Stimulated activated CD4-positive, alpha-beta T cell treated with anti-CD3 and anti-CD28 coated beads, TNF-alpha, amount 100 ng/mL, for 48 hours (primary cell): ENCODE data around the gene PTPDC1.

Experiments used
- DNase-seq, 3 donors: peaks; one replicate each; pipeline ENCODE4 v3.0.0-alpha.2; 2020; ENCODE audit warnings: low read depth in 3 of 3

PTPDC1 gene

DNA sequence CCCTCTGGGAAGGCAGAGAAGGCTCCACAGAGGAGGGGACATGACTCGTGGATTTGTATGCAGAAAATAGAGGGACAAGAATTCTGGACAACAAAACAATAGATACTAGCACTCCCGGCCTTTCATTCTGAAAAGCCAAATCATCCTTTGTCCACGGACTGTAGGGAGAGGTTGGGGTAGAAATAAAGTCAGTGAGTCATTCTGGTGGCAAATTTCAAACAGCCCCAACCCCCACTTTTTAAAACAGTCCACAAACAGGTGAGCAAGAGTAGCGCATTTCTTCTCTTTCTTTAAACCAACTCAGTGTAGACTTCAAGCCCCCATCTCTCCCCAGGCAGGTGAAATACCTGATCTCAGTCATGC, 56.1 kb downstream of the PTPDC1 start:
- DNase-seq: no peak

DNA sequence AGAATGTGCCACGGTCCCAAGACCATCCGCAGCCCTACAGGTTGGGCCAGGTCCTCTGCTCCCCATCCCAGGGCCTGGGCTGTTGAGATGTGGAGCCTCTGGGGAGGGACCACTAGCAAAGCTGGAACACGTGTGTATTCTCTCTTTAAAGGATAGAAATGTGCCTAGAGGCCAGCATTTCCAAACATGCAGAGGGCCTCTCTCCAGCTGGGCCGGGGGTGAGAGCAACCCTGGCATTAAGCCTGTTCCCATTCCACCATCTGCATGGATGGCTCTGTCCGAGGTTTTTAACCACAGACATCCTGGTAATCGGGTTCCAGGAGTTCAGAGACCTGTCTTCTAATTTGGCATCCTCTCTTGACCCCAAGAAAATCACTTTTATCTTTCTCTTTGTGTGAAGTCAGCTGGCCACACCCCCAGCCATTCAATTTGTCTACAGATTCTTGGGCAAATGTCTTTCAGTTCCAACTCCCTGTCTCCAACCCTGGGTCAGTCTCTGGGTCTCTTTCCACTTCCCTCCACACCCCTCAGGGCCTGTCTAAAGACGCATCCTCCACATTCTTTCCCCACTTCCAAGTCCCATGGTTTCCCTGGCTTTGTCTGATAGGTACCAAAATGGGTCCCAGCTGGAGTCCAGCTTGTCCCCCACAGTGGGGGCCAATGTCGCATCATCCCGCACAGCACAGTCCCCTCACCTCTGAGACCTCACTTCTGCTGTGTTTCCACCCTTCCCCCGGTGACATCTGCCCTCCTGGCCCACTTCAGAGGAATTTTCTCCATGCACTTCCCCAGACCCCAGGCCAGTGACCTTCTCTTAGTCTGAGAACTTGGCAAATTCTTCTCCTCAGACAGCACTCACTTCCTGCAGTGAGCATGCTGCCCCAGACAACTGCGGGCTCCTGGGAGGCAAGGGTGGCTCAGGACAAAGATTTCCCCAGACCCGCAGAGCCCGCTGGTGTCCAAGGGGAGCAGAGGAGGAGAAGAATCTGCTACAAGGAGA, 56.8 kb downstream of the PTPDC1 start:
- no peak for DNase-seq

DNA sequence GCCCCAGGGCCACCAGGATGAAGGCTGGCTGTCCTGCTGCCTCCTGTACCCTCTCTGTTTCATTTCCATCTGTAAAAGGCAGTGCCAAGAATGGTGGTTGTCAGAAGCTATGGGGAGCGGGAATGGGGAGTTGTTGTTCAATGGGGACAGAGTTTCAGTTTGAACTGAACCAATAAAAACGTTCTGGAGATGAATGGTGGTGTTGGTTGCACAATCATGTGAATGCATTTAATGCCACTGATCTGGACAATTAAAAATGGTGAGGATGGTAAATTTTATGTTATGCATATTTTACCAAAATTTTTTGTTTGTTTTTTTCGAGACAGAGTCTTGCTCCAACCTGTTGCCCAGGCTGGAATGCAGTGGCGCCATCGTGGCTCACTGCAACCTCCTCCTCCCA, 58.1 kb downstream of the PTPDC1 start:
- no peak for DNase-seq

DNA sequence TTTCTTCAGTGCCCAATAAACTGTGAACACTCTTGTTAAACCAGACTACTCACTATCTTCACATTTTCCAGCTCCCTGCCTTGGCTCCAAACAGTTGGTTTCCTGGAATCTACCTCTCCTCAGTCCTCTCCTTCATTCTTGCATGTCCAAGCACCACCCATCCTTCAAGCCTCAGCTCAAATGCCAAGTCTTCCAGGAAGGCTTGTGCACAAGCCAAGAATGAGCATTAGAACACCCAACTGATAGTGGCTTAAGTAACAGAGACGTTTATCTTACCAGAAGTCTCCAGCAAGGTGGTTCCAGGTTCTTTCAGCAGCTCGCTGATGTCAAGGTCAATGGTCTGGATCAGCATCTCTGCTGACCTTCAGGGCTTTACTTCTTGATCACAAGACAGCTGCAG, 60.1 kb downstream of the PTPDC1 start:
- no peak for DNase-seq

DNA sequence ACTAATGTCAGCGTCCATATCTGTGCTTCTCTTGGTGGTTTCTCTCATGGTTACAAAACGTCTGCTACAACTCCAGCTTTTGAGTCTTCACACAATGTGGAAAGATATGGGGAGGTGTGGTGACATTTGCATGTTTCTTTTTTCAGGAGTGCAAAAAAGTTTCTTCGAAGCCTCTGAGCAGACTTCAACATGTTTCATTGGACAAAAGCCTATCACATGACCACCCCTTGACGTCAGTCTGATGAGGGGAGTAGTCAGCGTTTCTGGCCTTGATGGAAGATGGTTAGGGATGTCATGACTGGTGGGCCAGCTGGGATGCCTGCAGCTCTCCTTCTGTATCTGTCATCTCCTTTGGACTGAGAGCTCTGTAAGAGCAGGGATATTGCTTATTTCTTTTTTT, 61.4 kb downstream of the PTPDC1 start:
- DNase-seq: no peak

DNA sequence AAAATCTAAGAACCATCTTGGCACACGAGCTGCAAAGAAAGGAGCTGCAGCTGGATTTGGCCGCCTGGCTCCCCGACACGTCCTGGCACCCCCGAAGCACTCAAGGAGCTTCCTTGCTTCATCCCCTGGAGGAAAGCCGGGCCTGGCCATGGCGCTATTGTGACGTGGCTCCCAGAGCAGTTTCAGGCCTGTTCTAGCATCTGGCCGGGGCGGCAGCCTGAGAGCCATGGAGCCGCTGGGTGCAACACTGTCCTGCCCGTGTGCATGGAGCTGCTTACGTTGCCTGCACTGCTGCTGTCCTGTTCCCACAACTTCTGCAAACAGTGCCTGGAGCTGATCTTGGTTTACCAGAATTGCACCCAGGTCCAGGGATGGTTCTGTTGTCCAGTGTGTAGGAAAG, 63.5 kb downstream of the PTPDC1 start:
- DNase-seq: no peak

DNA sequence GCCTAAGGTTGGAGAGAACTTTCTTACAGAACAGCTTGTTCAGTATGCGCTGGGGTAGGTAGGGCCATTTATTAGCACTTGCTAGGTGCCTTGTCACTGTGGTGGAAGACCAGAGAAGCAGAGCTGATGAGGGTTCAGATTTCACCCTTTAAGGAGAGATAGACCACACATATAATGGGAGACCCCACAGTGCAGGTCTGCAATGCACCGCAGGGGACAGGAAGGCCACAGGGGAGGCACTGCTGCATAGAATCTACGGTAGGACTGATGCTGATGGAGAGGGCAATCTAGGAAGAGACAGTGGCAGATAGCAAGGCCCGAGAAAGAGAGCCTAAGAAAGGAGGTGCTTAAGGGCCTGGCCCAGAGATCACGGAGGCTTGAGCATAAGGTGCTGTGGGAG, 64.2 kb downstream of the PTPDC1 start:
- no peak for DNase-seq

DNA sequence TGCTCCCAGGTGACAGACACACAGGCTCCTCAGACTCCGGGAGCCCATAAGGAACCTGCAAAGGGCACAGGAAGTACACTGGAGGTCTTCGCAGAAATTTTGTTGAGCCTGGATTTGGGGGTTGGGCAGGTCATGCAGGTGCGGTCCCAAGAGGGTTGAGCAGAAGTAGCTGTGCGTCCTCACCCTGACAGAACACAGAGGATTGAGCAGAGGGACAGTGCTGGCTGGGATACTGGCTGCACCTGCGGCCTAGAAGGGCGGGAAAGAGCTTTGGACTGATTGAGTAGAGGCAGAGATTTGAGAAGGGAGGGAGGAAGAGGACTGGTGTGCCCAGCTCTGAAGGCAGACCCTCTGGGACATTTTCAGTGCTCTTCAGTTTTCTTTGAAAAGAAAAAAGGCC, 65.4 kb downstream of the PTPDC1 start:
- DNase-seq: no peak

DNA sequence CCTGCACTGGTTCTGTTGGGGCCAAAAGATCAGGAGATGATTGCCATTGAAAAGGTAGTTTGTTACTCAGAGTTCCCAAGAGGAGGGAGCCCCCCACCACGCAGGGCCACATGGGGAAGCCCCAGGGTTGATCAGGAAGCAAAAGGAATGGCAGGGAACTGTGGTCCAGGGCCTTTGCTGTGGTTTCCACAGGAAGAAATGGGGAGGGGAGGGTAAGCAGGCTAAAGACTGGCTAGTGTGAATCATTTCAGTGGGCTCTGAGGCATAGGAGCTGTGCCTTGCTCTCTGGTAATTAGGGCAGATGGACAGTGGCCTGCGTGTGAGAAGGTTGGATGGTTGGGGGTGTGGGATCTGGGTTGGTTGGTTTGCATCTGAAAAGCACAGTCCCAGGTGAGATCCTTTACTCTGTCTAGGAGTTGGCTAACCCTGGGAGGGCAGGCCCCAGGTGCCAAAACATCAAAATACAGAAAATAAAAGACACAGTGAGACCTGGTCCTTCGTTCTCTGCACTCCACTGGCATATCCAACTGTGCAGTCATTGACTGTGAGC, 66.1 kb downstream of the PTPDC1 start:
- no peak for DNase-seq

DNA sequence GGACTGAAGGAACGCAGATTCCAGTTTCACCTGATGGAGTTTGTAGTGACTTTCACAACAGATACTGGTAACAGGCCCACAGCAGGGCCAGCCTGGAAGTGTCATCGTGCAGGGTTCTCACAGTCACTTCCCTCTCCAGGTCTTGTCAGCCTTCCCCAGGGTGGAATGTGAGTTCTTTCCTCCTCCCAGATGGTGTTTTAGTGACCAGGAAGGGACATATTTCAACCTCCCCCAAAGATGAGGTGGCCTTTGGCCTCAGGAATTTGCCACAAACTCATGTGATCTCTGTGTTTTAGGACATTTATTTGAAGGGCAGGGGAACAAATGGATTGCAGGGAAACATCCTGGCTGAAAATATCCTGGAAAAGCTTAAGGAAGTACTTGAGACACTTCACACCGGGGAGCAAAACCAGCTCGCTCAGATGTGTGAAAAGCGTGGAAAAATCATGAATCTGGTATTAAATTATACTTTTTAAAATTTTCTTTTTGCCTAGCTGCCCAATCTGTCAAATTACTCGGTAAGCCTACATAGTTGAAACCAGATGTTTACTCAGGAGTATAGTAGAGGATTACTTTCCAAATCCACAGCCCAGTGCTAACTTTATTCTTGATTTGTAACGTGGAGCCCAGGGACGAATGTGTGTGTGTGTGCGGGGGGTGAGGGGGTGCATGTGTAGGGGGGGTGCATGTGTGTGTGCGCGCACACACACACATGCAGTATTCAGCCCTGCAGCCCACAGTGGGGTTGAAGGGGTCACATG, 66.8 kb downstream of the PTPDC1 start:
- no peak for DNase-seq

DNA sequence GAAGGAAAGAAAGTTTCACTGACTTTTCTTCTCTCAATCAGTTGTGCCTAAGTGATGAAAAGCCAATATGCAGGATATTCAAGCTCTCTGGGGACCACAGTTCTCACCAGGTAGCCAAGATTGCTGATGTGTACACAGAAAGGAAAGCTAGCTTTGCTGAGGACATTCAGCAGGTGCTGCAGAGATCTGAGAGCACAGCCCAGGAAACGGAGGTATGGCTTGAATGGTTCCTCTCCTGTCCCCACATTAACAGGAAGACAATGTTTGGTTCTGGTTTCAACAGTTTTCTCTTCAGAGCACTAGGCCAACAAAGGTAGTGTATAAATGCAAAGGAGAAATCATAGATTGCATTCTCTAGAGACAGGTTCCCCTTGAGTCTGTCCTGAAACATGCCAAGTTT, 69.6 kb downstream of the PTPDC1 start:
- DNase-seq: no peak

DNA sequence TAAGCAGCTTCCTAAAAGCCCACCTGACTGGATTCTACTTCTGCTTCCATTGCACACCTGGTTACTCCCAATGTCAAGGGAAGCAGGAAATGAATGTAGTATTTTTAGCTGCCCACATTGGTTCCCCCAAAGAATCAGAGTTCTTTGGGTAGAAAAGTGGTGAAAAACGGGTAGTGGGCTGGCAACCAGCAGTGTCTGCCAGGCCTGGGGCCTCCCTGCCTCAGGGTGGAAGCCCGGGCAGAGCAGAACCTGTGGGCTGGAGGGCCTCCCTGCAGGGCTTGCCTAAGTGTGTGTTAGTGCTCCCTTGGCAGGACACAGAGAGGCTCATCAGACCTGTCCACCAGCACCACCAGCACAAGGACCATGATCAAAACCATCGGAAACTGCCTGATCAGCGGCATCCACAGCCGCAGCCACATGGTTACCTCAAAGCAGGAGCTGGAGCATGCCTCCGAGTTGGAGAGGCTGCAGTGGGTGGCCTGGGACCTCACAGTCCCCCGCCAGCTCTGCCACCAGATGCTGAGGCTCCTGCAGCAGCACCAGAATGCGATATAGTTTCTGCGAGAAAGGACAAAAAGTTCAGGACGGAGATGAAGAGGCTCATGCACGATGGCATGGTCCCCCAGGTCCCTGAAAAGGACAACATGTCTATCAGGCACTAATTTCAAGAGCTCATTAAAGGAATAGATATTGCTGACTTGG, 72.2 kb downstream of the PTPDC1 start:
- DNase-seq: no peak

DNA sequence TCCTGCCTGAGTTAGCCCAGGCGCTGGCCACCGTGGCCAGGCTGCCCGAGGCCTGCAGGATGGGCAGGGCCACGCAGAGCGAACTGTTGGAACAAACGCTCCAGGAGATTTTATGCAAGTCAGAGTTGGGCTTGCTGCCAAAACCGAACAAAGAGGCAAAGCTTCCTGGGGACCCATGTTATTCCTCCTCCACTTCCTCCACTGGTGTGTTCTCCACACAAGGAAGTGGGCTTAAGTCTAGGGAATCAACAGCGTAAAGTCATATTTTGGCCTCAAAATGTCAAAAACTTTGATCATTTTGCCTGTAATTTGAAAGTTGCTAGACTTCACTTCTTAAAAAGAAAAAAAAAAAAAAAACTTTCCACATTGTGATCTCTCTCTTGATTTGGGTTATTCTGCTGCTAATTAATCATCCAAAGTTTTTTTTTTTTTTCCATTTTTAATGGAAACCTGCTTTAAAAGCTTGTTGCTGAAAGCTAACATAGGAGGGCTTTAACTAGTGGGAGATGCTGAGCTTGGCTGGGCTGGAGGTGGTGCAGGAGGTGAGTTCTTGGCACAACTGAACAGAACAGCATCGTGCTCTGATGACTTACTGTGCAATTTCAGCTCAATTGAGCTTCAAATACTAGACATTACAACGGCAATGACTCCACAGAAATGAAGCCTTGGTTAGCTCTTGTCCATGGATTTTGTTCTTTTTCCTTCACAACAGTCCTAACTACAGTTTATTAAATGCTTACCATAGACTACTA, 73.0 kb downstream of the PTPDC1 start:
- no peak for DNase-seq
